ENCODE measurements around the gene ADH1A.

ADH1A gene

GRCh38 chr4:99281261-99281660 is 9.5 kb downstream of the ADH1A start:
- Histone ChIP-seq H3K9me3 (ENCODE audit: control extremely low read depth in 1 of 5, control insufficient read depth in 4 of 5, insufficient read depth in 2 of 5, low read depth in 1 of 5, low read length in 4 of 5) (no peaks in the 10 kb centered on the region), H3K27ac (ENCODE audit: insufficient read depth in 1 of 2, low read depth in 1 of 2, low read length in 2 of 2, poor library complexity in 1 of 2, severe bottlenecking in 2 of 2) (no peak overlapping the region), H3K36me3 (ENCODE audit: control insufficient read depth in 4 of 4, insufficient read depth in 4 of 4, low read length in 3 of 4) (no peaks in the 10 kb centered on the region), H3K4me3 (ENCODE audit: control insufficient read depth in 1 of 7, extremely low read depth in 1 of 7, insufficient read depth in 4 of 7, low read depth in 2 of 7, low read length in 6 of 7) (no peak overlapping the region), H3K27me3 (replicated peaks in 2 of 5; ENCODE audit: control insufficient read depth in 4 of 5, insufficient read depth in 5 of 5, low read length in 4 of 5) (no peaks in the 10 kb centered on the region), H3K4me1 (ENCODE audit: control extremely low read depth in 1 of 4, control insufficient read depth in 4 of 4, insufficient read depth in 4 of 4, low read length in 3 of 4) (no peaks in the 10 kb centered on the region)
- 95% methylated on average over 4 of the region's 5 CpGs for WGBS (ENCODE audit: insufficient coverage)
- ChIA-PET CTCF (no interaction called here), POLR2A (no interaction called here)
- DNase-seq = no peak

- Histone ChIP-seq H3K9me3 (ENCODE audit: control extremely low read depth in 1 of 5, control insufficient read depth in 4 of 5, insufficient read depth in 2 of 5, low read depth in 1 of 5, low read length in 4 of 5) (no peaks in the 10 kb centered on the region), H3K4me3 (ENCODE audit: control insufficient read depth in 1 of 7, extremely low read depth in 1 of 7, insufficient read depth in 4 of 7, low read depth in 2 of 7, low read length in 6 of 7) (no peak overlapping the region), H3K27me3 (replicated peaks in 2 of 5; ENCODE audit: control insufficient read depth in 4 of 5, insufficient read depth in 5 of 5, low read length in 4 of 5) (no peaks in the 10 kb centered on the region), H3K4me1 (ENCODE audit: control extremely low read depth in 1 of 4, control insufficient read depth in 4 of 4, insufficient read depth in 4 of 4, low read length in 3 of 4) (no peaks in the 10 kb centered on the region), H3K36me3 (ENCODE audit: control insufficient read depth in 4 of 4, insufficient read depth in 4 of 4, low read length in 3 of 4) (no peaks in the 10 kb centered on the region), H3K27ac (ENCODE audit: insufficient read depth in 1 of 2, low read depth in 1 of 2, low read length in 2 of 2, poor library complexity in 1 of 2, severe bottlenecking in 2 of 2) (no peak overlapping the region)
- POLR2A ChIA-PET = no interaction called here
- 100% methylated on average over 1 of the region's 2 CpGs for WGBS (ENCODE audit: insufficient coverage)
- CTCF ChIA-PET = no interaction called here
- no peak for DNase-seq
Observed at GRCh38 chr4:99276417-99276816, 14.4 kb downstream of the ADH1A start.

- Histone ChIP-seq H3K27ac (ENCODE audit: insufficient read depth in 1 of 2, low read depth in 1 of 2, low read length in 2 of 2, poor library complexity in 1 of 2, severe bottlenecking in 2 of 2) (no peak overlapping the region), H3K9me3 (ENCODE audit: control extremely low read depth in 1 of 5, control insufficient read depth in 4 of 5, insufficient read depth in 2 of 5, low read depth in 1 of 5, low read length in 4 of 5) (peaks cover 0 to 2% (median 0%) of the 10 kb centered on the region in 5 experiments), H3K4me1 (ENCODE audit: control extremely low read depth in 1 of 4, control insufficient read depth in 4 of 4, insufficient read depth in 4 of 4, low read length in 3 of 4) (no peaks in the 10 kb centered on the region), H3K27me3 (replicated peaks in 2 of 5; ENCODE audit: control insufficient read depth in 4 of 5, insufficient read depth in 5 of 5, low read length in 4 of 5) (no peaks in the 10 kb centered on the region), H3K36me3 (ENCODE audit: control insufficient read depth in 4 of 4, insufficient read depth in 4 of 4, low read length in 3 of 4) (no peaks in the 10 kb centered on the region), H3K4me3 (ENCODE audit: control insufficient read depth in 1 of 7, extremely low read depth in 1 of 7, insufficient read depth in 4 of 7, low read depth in 2 of 7, low read length in 6 of 7) (no peak overlapping the region)
- ChIA-PET CTCF (no interaction called here), POLR2A (no interaction called here)
- DNase-seq = no peak
- no CpG with 5 or more reads among the region's 3 CpGs for WGBS (ENCODE audit: insufficient coverage)
Observed at GRCh38 chr4:99275885-99276284, 14.9 kb downstream of the ADH1A start.

GRCh38 chr4:99275050-99275449 is 15.7 kb downstream of the ADH1A start:
- ChIA-PET POLR2A (no interaction called here), CTCF (no interaction called here)
- Histone ChIP-seq H3K36me3 (ENCODE audit: control insufficient read depth in 4 of 4, insufficient read depth in 4 of 4, low read length in 3 of 4) (no peaks in the 10 kb centered on the region), H3K4me3 (ENCODE audit: control insufficient read depth in 1 of 7, extremely low read depth in 1 of 7, insufficient read depth in 4 of 7, low read depth in 2 of 7, low read length in 6 of 7) (no peak overlapping the region), H3K27me3 (replicated peaks in 2 of 5; ENCODE audit: control insufficient read depth in 4 of 5, insufficient read depth in 5 of 5, low read length in 4 of 5) (no peaks in the 10 kb centered on the region), H3K9me3 (ENCODE audit: control extremely low read depth in 1 of 5, control insufficient read depth in 4 of 5, insufficient read depth in 2 of 5, low read depth in 1 of 5, low read length in 4 of 5) (peaks cover 0 to 2% (median 0%) of the 10 kb centered on the region in 5 experiments), H3K4me1 (ENCODE audit: control extremely low read depth in 1 of 4, control insufficient read depth in 4 of 4, insufficient read depth in 4 of 4, low read length in 3 of 4) (no peaks in the 10 kb centered on the region), H3K27ac (ENCODE audit: insufficient read depth in 1 of 2, low read depth in 1 of 2, low read length in 2 of 2, poor library complexity in 1 of 2, severe bottlenecking in 2 of 2) (no peak overlapping the region)
- no peak for DNase-seq
- WGBS (ENCODE audit: insufficient coverage) = 100% methylated on average over 1 of the region's 5 CpGs

GRCh38 chr4:99273704-99274103 is 17.1 kb downstream of the ADH1A start:
- no peaks in the 10 kb centered on the region for H3K4me1 ChIP-seq (ENCODE audit: control extremely low read depth in 1 of 4, control insufficient read depth in 4 of 4, insufficient read depth in 4 of 4, low read length in 3 of 4)
- H3K9me3 ChIP-seq (ENCODE audit: control extremely low read depth in 1 of 5, control insufficient read depth in 4 of 5, insufficient read depth in 2 of 5, low read depth in 1 of 5, low read length in 4 of 5) = peaks cover 0 to 2% (median 0%) of the 10 kb centered on the region in 5 experiments
- no peak for DNase-seq
- no peak overlapping the region for H3K27ac ChIP-seq (ENCODE audit: insufficient read depth in 1 of 2, low read depth in 1 of 2, low read length in 2 of 2, poor library complexity in 1 of 2, severe bottlenecking in 2 of 2)
- CTCF ChIA-PET = no interaction called here
- no peaks in the 10 kb centered on the region for H3K27me3 ChIP-seq (replicated peaks in 2 of 5; ENCODE audit: control insufficient read depth in 4 of 5, insufficient read depth in 5 of 5, low read length in 4 of 5)
- H3K4me3 ChIP-seq (ENCODE audit: control insufficient read depth in 1 of 7, extremely low read depth in 1 of 7, insufficient read depth in 4 of 7, low read depth in 2 of 7, low read length in 6 of 7) = no peak overlapping the region
- 92% methylated on average over 1 of the region's 2 CpGs for WGBS (ENCODE audit: insufficient coverage)
- H3K36me3 ChIP-seq (ENCODE audit: control insufficient read depth in 4 of 4, insufficient read depth in 4 of 4, low read length in 3 of 4) = no peaks in the 10 kb centered on the region
- POLR2A ChIA-PET = no interaction called here

GRCh38 chr4:99264927-99265326 is 25.9 kb downstream of the ADH1A start:
- Histone ChIP-seq H3K27me3 (replicated peaks in 2 of 5; ENCODE audit: control insufficient read depth in 4 of 5, insufficient read depth in 5 of 5, low read length in 4 of 5) (no peaks in the 10 kb centered on the region), H3K36me3 (ENCODE audit: control insufficient read depth in 4 of 4, insufficient read depth in 4 of 4, low read length in 3 of 4) (no peaks in the 10 kb centered on the region), H3K4me1 (ENCODE audit: control extremely low read depth in 1 of 4, control insufficient read depth in 4 of 4, insufficient read depth in 4 of 4, low read length in 3 of 4) (no peaks in the 10 kb centered on the region), H3K4me3 (ENCODE audit: control insufficient read depth in 1 of 7, extremely low read depth in 1 of 7, insufficient read depth in 4 of 7, low read depth in 2 of 7, low read length in 6 of 7) (no peak overlapping the region), H3K9me3 (ENCODE audit: control extremely low read depth in 1 of 5, control insufficient read depth in 4 of 5, insufficient read depth in 2 of 5, low read depth in 1 of 5, low read length in 4 of 5) (peaks cover 0 to 7% (median 0%) of the 10 kb centered on the region in 5 experiments), H3K27ac (ENCODE audit: insufficient read depth in 1 of 2, low read depth in 1 of 2, low read length in 2 of 2, poor library complexity in 1 of 2, severe bottlenecking in 2 of 2) (no peak overlapping the region)
- DNase-seq = no peak
- CTCF ChIA-PET = no interaction called here
- POLR2A ChIA-PET = no interaction called here

- 92% methylated on average over 3 of the region's 4 CpGs for WGBS (ENCODE audit: insufficient coverage)
- Histone ChIP-seq H3K27ac (ENCODE audit: insufficient read depth in 1 of 2, low read depth in 1 of 2, low read length in 2 of 2, poor library complexity in 1 of 2, severe bottlenecking in 2 of 2) (no peak overlapping the region), H3K4me1 (ENCODE audit: control extremely low read depth in 1 of 4, control insufficient read depth in 4 of 4, insufficient read depth in 4 of 4, low read length in 3 of 4) (no peaks in the 10 kb centered on the region), H3K9me3 (ENCODE audit: control extremely low read depth in 1 of 5, control insufficient read depth in 4 of 5, insufficient read depth in 2 of 5, low read depth in 1 of 5, low read length in 4 of 5) (peaks cover 0 to 3% (median 0%) of the 10 kb centered on the region in 5 experiments), H3K4me3 (ENCODE audit: control insufficient read depth in 1 of 7, extremely low read depth in 1 of 7, insufficient read depth in 4 of 7, low read depth in 2 of 7, low read length in 6 of 7) (no peak overlapping the region), H3K36me3 (ENCODE audit: control insufficient read depth in 4 of 4, insufficient read depth in 4 of 4, low read length in 3 of 4) (no peaks in the 10 kb centered on the region), H3K27me3 (replicated peaks in 2 of 5; ENCODE audit: control insufficient read depth in 4 of 5, insufficient read depth in 5 of 5, low read length in 4 of 5) (no peaks in the 10 kb centered on the region)
- no peak for DNase-seq
- ChIA-PET POLR2A (no interaction called here), CTCF (no interaction called here)
Observed at GRCh38 chr4:99252746-99253145, 38.0 kb downstream of the ADH1A start.

Data from common myeloid progenitor, CD34-positive (primary cell).